PC-9 (cell line): ENCODE data around the gene SLC38A3. TPM values are rescaled to one million over a fixed set of nuclear protein-coding genes. Genes with fewer than 3 reads are reported as not detected.
"Not testable (repeated sequence)": the region's sequence is repeated elsewhere in the genome, so short reads cannot be mapped to it uniquely, and the experiment has no call there.

Experiments
- BruUV-seq: library from RNA; stranded (reverse); fragments of 400-500 nt; replicated peaks from 2 replicates; lab custom pipeline; 2021; lab: Mats Ljungman, UMichigan
- CTCF ChIA-PET: fragments of 300-600 bp; sonication (Branson Sonifier 250); formaldehyde crosslinking; loops from one replicate; lab custom pipeline; 2022; ENCODE audit warnings: antibody characterized with exemption; lab: Charles Lee
- POLR2A ChIA-PET: fragments of 300-600 bp; sonication (Branson Sonifier 250); formaldehyde crosslinking; loops from one replicate; lab custom pipeline; 2022; ENCODE audit warnings: antibody characterized with exemption; ENCODE audit not compliant: unreplicated experiment; lab: Charles Lee
- DNase-seq, 2 experiments: peaks; one replicate each; pipeline versions ENCODE4 v3.0.0 to v3.0.0-alpha.2; 2015 to 2022; ENCODE audit warnings: mixed read lengths in 1 of 2
- H2AFZ ChIP-seq: fragments of 200-600 bp; sonication (generic); 2 replicates; pipeline ENCODE4 v1.8.1; 2017; ENCODE audit warnings: antibody characterized with exemption
- H3F3A ChIP-seq: fragments of 200-600 bp; sonication (generic); 2 replicates; pipeline ENCODE4 v1.8.1; 2017; ENCODE audit warnings: antibody characterized with exemption, mild to moderate bottlenecking, low read depth; ENCODE audit not compliant: insufficient read depth
- H3K27ac ChIP-seq: fragments of 200-600 bp; sonication (generic); 2 replicates; pipeline ENCODE4 v1.6.1; 2016; ENCODE audit warnings: mixed run types
- H3K27me3 ChIP-seq: fragments of 200-600 bp; sonication (generic); 2 replicates; pipeline ENCODE4 v1.6.1; 2016; ENCODE audit warnings: low read depth, mixed run types; ENCODE audit not compliant: insufficient read depth
- H3K36me3 ChIP-seq: fragments of 200-600 bp; sonication (generic); 2 replicates; pipeline ENCODE4 v1.6.1; 2016; ENCODE audit warnings: low read depth, mixed run types
- H3K4me1 ChIP-seq: fragments of 200-600 bp; sonication (generic); replicated peaks from 2 replicates; pipeline ENCODE4 v1.6.1; 2016; ENCODE audit warnings: mixed run types; ENCODE audit not compliant: insufficient read depth
- H3K4me2 ChIP-seq: fragments of 200-600 bp; sonication (generic); 2 replicates; pipeline ENCODE4 v1.6.1; 2017; ENCODE audit warnings: mixed run types
- H3K4me3 ChIP-seq: fragments of 200-600 bp; sonication (generic); 2 replicates; pipeline ENCODE4 v1.6.1; 2016; ENCODE audit warnings: mixed run types
- H3K79me2 ChIP-seq: fragments of 200-600 bp; sonication (generic); 2 replicates; pipeline ENCODE4 v1.6.1; 2017; ENCODE audit warnings: low read depth, mixed run types
- H3K9me2 ChIP-seq: fragments of 200-600 bp; sonication (generic); 2 replicates; pipeline ENCODE4 v1.8.1; 2017; ENCODE audit warnings: mild to moderate bottlenecking; ENCODE audit not compliant: insufficient read depth
- H3K9me3 ChIP-seq: fragments of 200-600 bp; sonication (generic); 2 replicates; pipeline ENCODE4 v1.8.1; 2016; ENCODE audit warnings: low read depth; ENCODE audit not compliant: insufficient read depth
- H4K20me1 ChIP-seq: fragments of 200-600 bp; sonication (generic); 2 replicates; pipeline ENCODE4 v1.8.1; 2017; ENCODE audit not compliant: insufficient read depth
- EZH2 ChIP-seq: fragments of 200-600 bp; sonication (generic); IDR thresholded peaks from 2 replicates; pipeline ENCODE4 v1.8.0; 2017; ENCODE audit warnings: antibody characterized with exemption, low read depth
- intact Hi-C: fragments of 100-400 bp; cut with micrococcal nuclease; formaldehyde crosslinking; loops from one replicate; pipeline ENCODE4 v1.10.0; 2022; ENCODE audit not compliant: unreplicated experiment
- total RNA-seq: library from RNA; stranded (reverse); gene quantifications from 2 replicates; pipeline ENCODE4 v1.2.3, GENCODE V29; 2021
- TF ChIP-seq, protein P1 (sequence below): fragments of 200-600 bp; sonication (generic); conservative IDR thresholded peaks from 2 replicates; pipeline ENCODE4 v1.6.1; 2017; ENCODE audit warnings: mixed run types, antibody characterized with exemption, mild to moderate bottlenecking, moderate library complexity

SLC38A3 gene
- total RNA-seq, 1 experiment from 2014 or later = 0.37 TPM

DNA sequence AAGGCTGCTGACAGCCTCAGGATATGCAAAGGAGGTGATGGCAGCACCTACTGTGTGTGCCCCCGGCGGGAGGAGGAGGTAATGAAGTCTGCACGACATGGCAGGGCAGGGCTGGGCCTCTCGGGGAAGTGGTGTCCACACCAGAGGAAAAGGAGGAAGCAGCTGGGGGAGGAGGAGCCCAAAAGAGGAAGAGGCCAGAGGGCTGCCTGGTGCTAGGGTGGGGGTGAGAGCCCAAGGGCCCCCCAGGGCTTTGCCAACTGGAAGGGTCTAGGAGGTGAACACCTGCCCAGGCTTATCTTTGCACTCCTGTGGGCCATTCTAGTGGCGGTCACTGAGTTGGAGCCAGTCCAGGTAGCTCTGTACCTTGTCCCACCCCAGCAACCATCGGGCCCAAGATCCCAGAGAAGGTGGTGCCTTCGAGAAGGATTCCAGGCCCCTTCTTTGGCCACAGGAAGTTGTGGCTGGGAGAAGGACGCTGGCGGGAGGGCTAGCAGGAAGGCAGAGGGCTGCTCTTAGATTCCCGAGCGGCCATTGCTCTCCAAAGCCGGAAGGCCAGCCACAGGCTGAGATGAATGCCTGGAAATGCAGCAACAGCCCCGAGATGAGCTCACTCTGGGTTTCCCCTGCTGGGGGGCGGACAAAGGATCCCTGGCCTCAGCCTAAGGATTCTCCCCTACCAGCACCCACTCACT lies 37.9 kb downstream of the SLC38A3 start:
- ChIA-PET POLR2A (no interaction called here), CTCF (interaction anchor here (0.6 kb wide), 1 partner anchor 83 kb away, joined by 6 read pairs; no protein-coding TSS in a partner anchor)
- BruUV-seq = no TSS peak
- Histone ChIP-seq H3K4me3 (no peak overlapping the region), H3K79me2 (peaks cover 16% of the 10 kb centered on the region), H3F3A (peaks cover 31% of the 10 kb centered on the region), H3K4me2 (no peak overlapping the region), H3K27ac (no peak overlapping the region), H3K9me2 (no peaks in the 10 kb centered on the region), H2AFZ (no peak overlapping the region), H3K36me3 (no peaks in the 10 kb centered on the region), H3K9me3 (no peaks in the 10 kb centered on the region), H3K4me1 (peaks cover 28% of the 10 kb centered on the region), H3K27me3 (no peaks in the 10 kb centered on the region), H4K20me1 (no peaks in the 10 kb centered on the region)
- intact Hi-C loops = no loop called here
- no peak for DNase-seq
- TF ChIP-seq EZH2 = no peak
- TF ChIP-seq, protein P1, sequence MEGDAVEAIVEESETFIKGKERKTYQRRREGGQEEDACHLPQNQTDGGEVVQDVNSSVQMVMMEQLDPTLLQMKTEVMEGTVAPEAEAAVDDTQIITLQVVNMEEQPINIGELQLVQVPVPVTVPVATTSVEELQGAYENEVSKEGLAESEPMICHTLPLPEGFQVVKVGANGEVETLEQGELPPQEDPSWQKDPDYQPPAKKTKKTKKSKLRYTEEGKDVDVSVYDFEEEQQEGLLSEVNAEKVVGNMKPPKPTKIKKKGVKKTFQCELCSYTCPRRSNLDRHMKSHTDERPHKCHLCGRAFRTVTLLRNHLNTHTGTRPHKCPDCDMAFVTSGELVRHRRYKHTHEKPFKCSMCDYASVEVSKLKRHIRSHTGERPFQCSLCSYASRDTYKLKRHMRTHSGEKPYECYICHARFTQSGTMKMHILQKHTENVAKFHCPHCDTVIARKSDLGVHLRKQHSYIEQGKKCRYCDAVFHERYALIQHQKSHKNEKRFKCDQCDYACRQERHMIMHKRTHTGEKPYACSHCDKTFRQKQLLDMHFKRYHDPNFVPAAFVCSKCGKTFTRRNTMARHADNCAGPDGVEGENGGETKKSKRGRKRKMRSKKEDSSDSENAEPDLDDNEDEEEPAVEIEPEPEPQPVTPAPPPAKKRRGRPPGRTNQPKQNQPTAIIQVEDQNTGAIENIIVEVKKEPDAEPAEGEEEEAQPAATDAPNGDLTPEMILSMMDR = no peak

DNA sequence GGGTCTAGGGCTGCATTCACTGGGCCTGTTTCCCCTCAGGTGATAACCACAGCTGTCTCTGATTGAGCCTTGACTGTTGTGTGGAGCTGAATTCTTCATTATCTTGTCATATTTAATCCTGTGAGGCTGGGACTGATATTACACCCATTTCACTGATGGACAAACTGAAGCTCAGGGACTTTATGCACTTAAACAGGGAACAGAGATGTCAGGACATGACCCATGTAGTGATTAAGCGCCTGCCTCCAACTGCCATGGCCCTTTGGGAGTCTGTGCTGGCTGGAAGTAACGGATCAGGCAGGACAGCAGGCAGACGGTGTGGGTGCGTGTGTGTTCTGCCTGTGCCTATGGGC lies 38.4 kb downstream of the SLC38A3 start:
- Histone ChIP-seq H2AFZ (no peak overlapping the region), H4K20me1 (no peaks in the 10 kb centered on the region; the same call in 1 of the 2 replicates), H3K27ac (no peak overlapping the region), H3K9me3 (no peaks in the 10 kb centered on the region), H3K9me2 (no peaks in the 10 kb centered on the region), H3K4me1 (peaks cover 28% of the 10 kb centered on the region), H3F3A (peaks cover 31% of the 10 kb centered on the region), H3K4me3 (no peak overlapping the region), H3K4me2 (no peak overlapping the region), H3K27me3 (no peaks in the 10 kb centered on the region), H3K79me2 (peaks cover 16% of the 10 kb centered on the region), H3K36me3 (no peaks in the 10 kb centered on the region)
- TF ChIP-seq, protein P1 = no peak
- TF ChIP-seq EZH2 = no peak
- ChIA-PET CTCF (interaction anchor here (0.6 kb wide), 1 partner anchor 84 kb away, joined by 6 read pairs; no protein-coding TSS in a partner anchor), POLR2A (no interaction called here)
- DNase-seq = no peak
- no TSS peak for BruUV-seq
- intact Hi-C loops = no loop called here

DNA sequence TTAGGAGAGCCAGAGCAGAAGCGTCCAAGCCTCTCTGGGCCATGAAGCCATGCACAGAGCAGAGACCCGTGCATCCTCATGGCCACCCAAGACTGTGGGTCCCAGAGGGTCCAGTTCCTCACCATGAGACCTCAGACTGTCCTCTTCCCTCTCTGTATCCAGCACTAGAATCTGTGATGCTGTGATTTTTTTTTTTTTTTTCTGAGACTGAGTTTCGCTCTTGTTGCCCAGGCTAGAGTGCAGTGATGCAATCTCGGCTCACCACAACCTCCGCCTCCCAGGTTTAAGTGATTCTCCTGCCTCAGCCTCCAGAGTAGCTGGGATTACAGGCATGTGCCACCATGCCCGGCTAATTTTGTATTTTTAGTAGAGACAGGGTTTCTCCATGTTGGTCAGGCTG lies 39.7 kb downstream of the SLC38A3 start:
- intact Hi-C loops, H4K20me1 ChIP-seq, POLR2A ChIA-PET, BruUV-seq, H2AFZ ChIP-seq, H3K27me3 ChIP-seq, H3K27ac ChIP-seq, H3K36me3 ChIP-seq, H3K9me2 ChIP-seq, DNase-seq, H3K4me3 ChIP-seq, CTCF ChIA-PET, H3K4me2 ChIP-seq, H3K9me3 ChIP-seq: not testable (repeated sequence)
- H3K4me1 ChIP-seq = peaks cover 33% of the 10 kb centered on the region
- peaks cover 31% of the 10 kb centered on the region for H3F3A ChIP-seq
- H3K79me2 ChIP-seq = peaks cover 15% of the 10 kb centered on the region
